Measurements from ENCODE around the gene NAE1. TPM values are rescaled to one million over a fixed set of nuclear protein-coding genes. Genes with fewer than 3 reads are reported as not detected.

NAE1 gene
- total RNA-seq, 2 experiments from 2014 or later, result 85.0 to 106 TPM

DNA sequence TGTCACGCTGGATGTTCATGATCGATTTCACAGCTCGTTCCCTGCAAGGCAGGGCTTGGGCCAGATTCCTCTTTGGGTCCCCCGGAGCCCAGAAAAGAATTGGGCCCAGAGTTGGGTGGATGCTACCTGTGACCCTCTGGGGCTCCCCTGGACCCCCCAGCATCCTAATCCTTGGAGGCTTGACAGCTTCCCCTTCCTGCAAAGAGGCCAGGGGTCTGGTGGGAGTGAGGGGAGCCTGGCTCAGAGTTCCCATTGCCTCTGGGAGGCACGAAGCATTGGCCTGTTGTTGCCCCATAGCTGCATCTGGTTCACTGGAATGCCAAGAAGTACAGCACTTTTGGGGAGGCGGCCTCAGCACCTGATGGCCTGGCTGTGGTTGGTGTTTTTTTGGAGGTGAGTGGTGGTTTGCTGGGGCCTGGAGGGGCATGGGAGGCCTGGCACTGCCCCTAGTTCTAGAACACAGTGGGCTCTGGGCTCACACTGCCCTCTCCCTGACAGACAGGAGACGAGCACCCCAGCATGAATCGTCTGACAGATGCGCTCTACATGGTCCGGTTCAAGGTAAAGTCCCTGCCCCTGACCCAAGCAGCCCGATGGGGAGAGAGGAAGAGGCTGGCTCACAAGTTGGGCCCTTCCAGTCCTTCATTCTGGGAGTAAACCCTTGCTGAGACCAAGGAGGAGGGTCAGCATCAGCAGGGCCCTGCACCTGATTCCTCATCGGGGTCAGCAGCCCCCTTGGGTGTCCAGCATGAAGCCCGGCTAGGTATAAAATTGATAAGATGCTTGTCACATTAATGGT is 20.6 kb upstream of the NAE1 start:
- intact Hi-C loops (cut with micrococcal nuclease; ENCODE audit: unreplicated experiment), result no loop called here
- Histone ChIP-seq H3K79me2 (ENCODE audit: insufficient read depth, low read depth, low read length) (no peaks in the 10 kb centered on the region), H3K4me1 (ENCODE audit: insufficient read depth, low read length, poor library complexity, severe bottlenecking) (no peaks in the 10 kb centered on the region), H3K9me2 (ENCODE audit: insufficient read depth, low read length) (no peaks in the 10 kb centered on the region), H3K36me3 (ENCODE audit: insufficient read depth, low read length) (no peaks in the 10 kb centered on the region), H3K9me3 (ENCODE audit: low read length) (no peaks in the 10 kb centered on the region), H2AFZ (ENCODE audit: low read length) (no peak overlapping the region), H3K4me2 (ENCODE audit: low read length) (no peak overlapping the region), H4K20me1 (ENCODE audit: insufficient read depth, low read length) (no peaks in the 10 kb centered on the region), H3K4me3 (ENCODE audit: low read depth, low read length, poor library complexity, severe bottlenecking) (no peak overlapping the region), H3K27ac (ENCODE audit: low read depth, low read length, poor library complexity, severe bottlenecking) (no peak overlapping the region)
- CTCF ChIA-PET (ENCODE audit: unreplicated experiment), result no interaction called here
- BruUV-seq (replicated peaks), result no TSS peak
- TF ChIP-seq, protein P1, sequence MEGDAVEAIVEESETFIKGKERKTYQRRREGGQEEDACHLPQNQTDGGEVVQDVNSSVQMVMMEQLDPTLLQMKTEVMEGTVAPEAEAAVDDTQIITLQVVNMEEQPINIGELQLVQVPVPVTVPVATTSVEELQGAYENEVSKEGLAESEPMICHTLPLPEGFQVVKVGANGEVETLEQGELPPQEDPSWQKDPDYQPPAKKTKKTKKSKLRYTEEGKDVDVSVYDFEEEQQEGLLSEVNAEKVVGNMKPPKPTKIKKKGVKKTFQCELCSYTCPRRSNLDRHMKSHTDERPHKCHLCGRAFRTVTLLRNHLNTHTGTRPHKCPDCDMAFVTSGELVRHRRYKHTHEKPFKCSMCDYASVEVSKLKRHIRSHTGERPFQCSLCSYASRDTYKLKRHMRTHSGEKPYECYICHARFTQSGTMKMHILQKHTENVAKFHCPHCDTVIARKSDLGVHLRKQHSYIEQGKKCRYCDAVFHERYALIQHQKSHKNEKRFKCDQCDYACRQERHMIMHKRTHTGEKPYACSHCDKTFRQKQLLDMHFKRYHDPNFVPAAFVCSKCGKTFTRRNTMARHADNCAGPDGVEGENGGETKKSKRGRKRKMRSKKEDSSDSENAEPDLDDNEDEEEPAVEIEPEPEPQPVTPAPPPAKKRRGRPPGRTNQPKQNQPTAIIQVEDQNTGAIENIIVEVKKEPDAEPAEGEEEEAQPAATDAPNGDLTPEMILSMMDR (conservative IDR thresholded peaks at IDR 0.05; ENCODE audit: low read length), result no peak
- no peak for TF ChIP-seq EZH2phosphoT487 (IDR thresholded peaks at IDR 0.05; ENCODE audit: borderline replicate concordance, low read depth, low read length)
- no peak for DNase-seq (ENCODE audit: low spot score)
- POLR2A ChIA-PET, result no interaction called here

DNA sequence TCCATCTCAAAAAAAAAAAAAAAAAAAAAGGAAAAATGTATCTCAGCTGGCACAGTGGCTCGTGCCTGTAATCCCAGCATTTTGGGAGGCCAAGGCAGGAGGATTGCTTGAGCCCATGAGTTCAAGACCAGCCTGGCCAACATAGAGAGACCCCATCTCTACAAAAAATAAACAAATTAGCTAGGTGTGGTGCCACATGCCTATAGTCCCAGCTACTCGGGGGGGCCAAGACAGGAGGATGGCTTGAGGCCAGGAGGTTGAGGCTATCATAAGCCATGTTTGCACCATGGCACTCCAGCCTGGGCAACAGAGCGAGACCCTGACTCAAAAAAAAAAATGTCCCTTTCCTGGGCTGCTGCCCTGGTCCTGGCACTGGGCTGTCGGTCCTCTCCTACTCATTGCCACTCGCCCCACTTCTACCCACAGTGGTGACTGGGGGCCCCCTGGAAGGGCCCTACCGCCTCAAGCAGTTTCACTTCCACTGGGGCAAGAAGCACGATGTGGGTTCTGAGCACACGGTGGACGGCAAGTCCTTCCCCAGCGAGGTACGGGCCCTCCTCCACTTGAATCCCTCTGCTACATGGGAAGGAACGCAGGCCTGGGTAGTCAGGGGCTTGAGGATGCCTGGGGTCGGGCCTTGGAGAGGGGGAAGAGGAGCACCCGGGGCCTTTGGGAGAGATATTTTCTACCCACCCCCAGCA is 19.5 kb upstream of the NAE1 start:
- DNase-seq (ENCODE audit: low spot score), result no peak
- no peak overlapping the region for H3K27ac ChIP-seq (ENCODE audit: low read depth, low read length, poor library complexity, severe bottlenecking)
- H3K9me2 ChIP-seq (ENCODE audit: insufficient read depth, low read length), result no peaks in the 10 kb centered on the region
- peaks cover 3% of the 10 kb centered on the region for H3K4me1 ChIP-seq (ENCODE audit: insufficient read depth, low read length, poor library complexity, severe bottlenecking)
- no peaks in the 10 kb centered on the region for H3K36me3 ChIP-seq (ENCODE audit: insufficient read depth, low read length)
- no peak overlapping the region for H2AFZ ChIP-seq (ENCODE audit: low read length)
- ChIA-PET POLR2A (interaction anchor here (0.7 kb wide), 2 partner anchors 28 to 1091 kb away, joined by 4 to 6 read pairs; no protein-coding TSS in a partner anchor), CTCF (ENCODE audit: unreplicated experiment) (no interaction called here)
- H4K20me1 ChIP-seq (ENCODE audit: insufficient read depth, low read length), result no peaks in the 10 kb centered on the region
- H3K79me2 ChIP-seq (ENCODE audit: insufficient read depth, low read depth, low read length), result no peaks in the 10 kb centered on the region
- H3K9me3 ChIP-seq (ENCODE audit: low read length), result no peaks in the 10 kb centered on the region
- H3K4me2 ChIP-seq (ENCODE audit: low read length), result no peak overlapping the region
- BruUV-seq (replicated peaks), result no TSS peak
- H3K4me3 ChIP-seq (ENCODE audit: low read depth, low read length, poor library complexity, severe bottlenecking), result no peak overlapping the region
- TF ChIP-seq, protein P1 (conservative IDR thresholded peaks at IDR 0.05; ENCODE audit: low read length), result no peak
- TF ChIP-seq EZH2phosphoT487 (IDR thresholded peaks at IDR 0.05; ENCODE audit: borderline replicate concordance, low read depth, low read length), result no peak
- intact Hi-C loops (cut with micrococcal nuclease; ENCODE audit: unreplicated experiment), result no loop called here

DNA sequence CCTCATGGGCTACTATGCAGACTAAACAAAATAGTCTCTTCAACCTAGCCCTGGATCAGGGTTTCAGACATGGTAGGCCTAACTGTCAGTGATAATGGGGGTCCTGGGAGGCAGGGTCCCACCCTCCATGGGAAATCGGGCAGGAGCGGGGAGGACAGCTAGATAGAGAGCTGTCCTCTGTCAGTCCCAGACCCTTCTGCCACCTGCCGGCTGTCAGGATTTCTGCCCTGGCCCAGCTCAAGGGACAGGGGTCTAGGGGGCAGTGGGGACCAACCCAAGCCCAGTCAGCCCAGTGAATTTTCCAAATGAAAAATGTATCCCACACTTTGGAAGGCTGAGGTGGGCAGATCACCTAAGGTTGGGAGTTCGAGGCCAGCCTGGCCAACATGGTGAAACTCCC is 18.8 kb upstream of the NAE1 start:
- H3K27ac ChIP-seq (ENCODE audit: low read depth, low read length, poor library complexity, severe bottlenecking), result no peak overlapping the region
- H3K4me3 ChIP-seq (ENCODE audit: low read depth, low read length, poor library complexity, severe bottlenecking), result no peak overlapping the region
- intact Hi-C loops (cut with micrococcal nuclease; ENCODE audit: unreplicated experiment), result no loop called here
- no peaks in the 10 kb centered on the region for H3K9me2 ChIP-seq (ENCODE audit: insufficient read depth, low read length)
- ChIA-PET CTCF (ENCODE audit: unreplicated experiment) (no interaction called here), POLR2A (interaction anchor here (0.6 to 0.7 kb wide), 3 partner anchors 10 to 1091 kb away, joined by 3 to 6 read pairs (median 4); no protein-coding TSS in a partner anchor)
- peaks cover 3% of the 10 kb centered on the region for H3K4me1 ChIP-seq (ENCODE audit: insufficient read depth, low read length, poor library complexity, severe bottlenecking)
- no peaks in the 10 kb centered on the region for H4K20me1 ChIP-seq (ENCODE audit: insufficient read depth, low read length)
- no peaks in the 10 kb centered on the region for H3K79me2 ChIP-seq (ENCODE audit: insufficient read depth, low read depth, low read length)
- H3K4me2 ChIP-seq (ENCODE audit: low read length), result no peak overlapping the region
- BruUV-seq (replicated peaks), result no TSS peak
- no peak overlapping the region for H2AFZ ChIP-seq (ENCODE audit: low read length)
- no peaks in the 10 kb centered on the region for H3K9me3 ChIP-seq (ENCODE audit: low read length)
- no peak for DNase-seq (ENCODE audit: low spot score)
- no peak for TF ChIP-seq EZH2phosphoT487 (IDR thresholded peaks at IDR 0.05; ENCODE audit: borderline replicate concordance, low read depth, low read length)
- TF ChIP-seq, protein P1 (conservative IDR thresholded peaks at IDR 0.05; ENCODE audit: low read length), result peak; percentile 24; the same call in 1 of the 2 replicates
- no peaks in the 10 kb centered on the region for H3K36me3 ChIP-seq (ENCODE audit: insufficient read depth, low read length)
